Measurements from ENCODE around the gene GRAP.

Gene GRAP

GRCh38 chr17:18987862-18988545, 58.8 kb downstream of the GRAP start:
- peak overlapping the region; percentile 72 for H3K27ac ChIP-seq
- TF ChIP-seq CTCF (conservative IDR thresholded peaks at IDR 0.05) = no peak
- no peak for TF ChIP-seq ZFX (IDR thresholded peaks at IDR 0.05)

GRCh38 chr17:18987230-18987610, 59.5 kb downstream of the GRAP start:
- H3K27ac ChIP-seq = peak overlapping the region; percentile 72

GRCh38 chr17:18986541-18987229, 60.1 kb downstream of the GRAP start:
- TF ChIP-seq CTCF (conservative IDR thresholded peaks at IDR 0.05) = no peak
- no peak for TF ChIP-seq ZFX (IDR thresholded peaks at IDR 0.05)

More at GRCh38 chr17:18987230-18987610, 59.5 kb downstream of the GRAP start:
- TF ChIP-seq ZFX (IDR thresholded peaks at IDR 0.05) (no peak), CTCF (conservative IDR thresholded peaks at IDR 0.05) (no peak)

GRCh38 chr17:18985475-18985874, 61.3 kb downstream of the GRAP start:
- TF ChIP-seq CTCF (conservative IDR thresholded peaks at IDR 0.05) (no peak), ZFX (IDR thresholded peaks at IDR 0.05) (no peak)
- peak overlapping the region; percentile 41; the same call in 1 of the 2 replicates for H3K27ac ChIP-seq

More at GRCh38 chr17:18986541-18987229, 60.1 kb downstream of the GRAP start:
- peak overlapping the region; percentile 72 for H3K27ac ChIP-seq

- peak overlapping the region; percentile 41 for H3K27ac ChIP-seq
- TF ChIP-seq CTCF (conservative IDR thresholded peaks at IDR 0.05) = no peak
- TF ChIP-seq ZFX (IDR thresholded peaks at IDR 0.05) = no peak
Measured at GRCh38 chr17:18984273-18985114, 62.3 kb downstream of the GRAP start.

GRCh38 chr17:18981642-18982424, 64.9 kb downstream of the GRAP start:
- no peak overlapping the region for H3K27ac ChIP-seq
- TF ChIP-seq CTCF (conservative IDR thresholded peaks at IDR 0.05) (no peak), ZFX (IDR thresholded peaks at IDR 0.05) (no peak)
